ENCODE data around the gene SOWAHA.

Gene SOWAHA

GRCh38 chr5:132859889-132860437 lies 46.9 kb downstream of the SOWAHA start:
- CTCF ChIA-PET: interaction anchor here (1.9 to 2.9 kb wide), 2 partner anchors 14 to 30 kb away, joined by 5 to 9 read pairs; partner anchors contain the start of gene SHROOM1

GRCh38 chr5:132860742-132861141 lies 47.6 kb downstream of the SOWAHA start:
- DNase-seq (ENCODE audit: low spot score): no peak
- POLR2A ChIA-PET (ENCODE audit: low non-redundant PET): interaction anchor here (0.5 to 0.6 kb wide), 2 partner anchors 35 to 40 kb away, joined by 7 to 9 read pairs; no protein-coding TSS in a partner anchor
- CTCF ChIA-PET: interaction anchor here (1.1 to 2.9 kb wide), 4 partner anchors 10 to 107 kb away, joined by 3 to 9 read pairs (median 5); partner anchors contain the start of gene SHROOM1
- H3K27ac ChIP-seq: no peak overlapping the region
- no peak for TF ChIP-seq CTCF (conservative IDR thresholded peaks at IDR 0.05; ENCODE audit: low read depth)

More at GRCh38 chr5:132859889-132860437, 46.9 kb downstream of the SOWAHA start:
- no peak for DNase-seq (ENCODE audit: low spot score)
- POLR2A ChIA-PET (ENCODE audit: low non-redundant PET): no interaction called here
- H3K27ac ChIP-seq: no peak overlapping the region
- TF ChIP-seq CTCF (conservative IDR thresholded peaks at IDR 0.05; ENCODE audit: low read depth): no peak

GRCh38 chr5:132865668-132866341 lies 52.7 kb downstream of the SOWAHA start:
- ChIA-PET CTCF (interaction anchor here (0.5 to 1.9 kb wide), 8 partner anchors 26 to 1118 kb away, joined by 3 to 6 read pairs (median 4); no protein-coding TSS in a partner anchor), POLR2A (ENCODE audit: low non-redundant PET) (interaction anchor here (0.9 to 1.2 kb wide), 5 partner anchors 9 to 46 kb away, joined by 3 to 7 read pairs (median 6); no protein-coding TSS in a partner anchor)
- peak overlapping the region; percentile 81 for H3K27ac ChIP-seq
- no peak for TF ChIP-seq CTCF (conservative IDR thresholded peaks at IDR 0.05; ENCODE audit: low read depth)
- no peak for DNase-seq (ENCODE audit: low spot score)

Data from RWPE1 (cell line).